ENCODE measurements around the gene CHSY3.

CHSY3 gene

GRCh38 chr5:129951039-129951438 is 46.8 kb downstream of the CHSY3 start:
- no peak for DNase-seq

GRCh38 chr5:129958581-129958980 is 54.3 kb downstream of the CHSY3 start:
- no peak for DNase-seq

- no peak for DNase-seq
Measured at GRCh38 chr5:129960831-129961230, 56.6 kb downstream of the CHSY3 start.

GRCh38 chr5:129962506-129962905 is 58.2 kb downstream of the CHSY3 start:
- no peak for DNase-seq

GRCh38 chr5:129963359-129963758 is 59.1 kb downstream of the CHSY3 start:
- no peak for DNase-seq

- no peak for DNase-seq
Measured at GRCh38 chr5:129966071-129966470, 61.8 kb downstream of the CHSY3 start.

GRCh38 chr5:129971714-129972113 is 67.4 kb downstream of the CHSY3 start:
- no peak for DNase-seq

GRCh38 chr5:129972465-129973141 is 68.3 kb downstream of the CHSY3 start:
- no peak for DNase-seq

- DNase-seq, result no peak
Measured at GRCh38 chr5:129973716-129974426, 69.6 kb downstream of the CHSY3 start.

GRCh38 chr5:129977810-129978209 is 73.5 kb downstream of the CHSY3 start:
- DNase-seq, result no peak

GRCh38 chr5:129978270-129978669 is 74.0 kb downstream of the CHSY3 start:
- DNase-seq, result no peak

GRCh38 chr5:129988453-129988852 is 84.2 kb downstream of the CHSY3 start:
- DNase-seq, result no peak

GRCh38 chr5:129991780-129992179 is 87.5 kb downstream of the CHSY3 start:
- no peak for DNase-seq

- DNase-seq, result no peak
Measured at GRCh38 chr5:129996896-129997295, 92.6 kb downstream of the CHSY3 start.

- no peak for DNase-seq
Measured at GRCh38 chr5:130000460-130000859, 96.2 kb downstream of the CHSY3 start.

GRCh38 chr5:130002183-130002582 is 97.9 kb downstream of the CHSY3 start:
- DNase-seq, result no peak

- DNase-seq, result no peak
Measured at GRCh38 chr5:130002876-130003275, 98.6 kb downstream of the CHSY3 start.

GRCh38 chr5:130011986-130012385 is 107.7 kb downstream of the CHSY3 start:
- no peak for DNase-seq

- DNase-seq, result no peak
Measured at GRCh38 chr5:130017173-130017572, 112.9 kb downstream of the CHSY3 start.

GRCh38 chr5:130018641-130019040 is 114.4 kb downstream of the CHSY3 start:
- no peak for DNase-seq

- DNase-seq, result no peak
Measured at GRCh38 chr5:130021000-130021399, 116.7 kb downstream of the CHSY3 start.

- no peak for DNase-seq
Measured at GRCh38 chr5:130021876-130022275, 117.6 kb downstream of the CHSY3 start.

- no peak for DNase-seq
Measured at GRCh38 chr5:130023604-130024003, 119.3 kb downstream of the CHSY3 start.

GRCh38 chr5:130024006-130024405 is 119.7 kb downstream of the CHSY3 start:
- DNase-seq, result no peak

GRCh38 chr5:130025511-130025910 is 121.2 kb downstream of the CHSY3 start:
- DNase-seq, result no peak

Measured in midbrain (tissue), 1 donor.